GM23338 (cell line): Measurements from ENCODE around the gene IFT88. TPM values are rescaled to one million over a fixed set of nuclear protein-coding genes. Genes with fewer than 3 reads are reported as not detected.

ENCODE experiments used
- ATAC-seq: fragments of 200-7000 bp; cut with Tn5 transposase; 3 replicates; pipeline ENCODE4 v1.9.1; 2020
- DNase-seq: peaks from one replicate; pipeline ENCODE4 v3.0.0-alpha.2; 2015; ENCODE audit warnings: low spot score
- H2AFZ ChIP-seq: fragments of 200-600 bp; sonication (generic); 2 replicates; pipeline ENCODE4 v1.8.0; 2016; ENCODE audit warnings: antibody characterized with exemption, mild to moderate bottlenecking, moderate library complexity
- H3F3A ChIP-seq: fragments of 200-600 bp; sonication (generic); replicated peaks from 2 replicates; pipeline ENCODE4 v1.8.0; 2017; ENCODE audit warnings: antibody characterized with exemption, mixed run types, low read depth
- H3K27ac ChIP-seq: fragments of 200-600 bp; sonication (generic); 2 replicates; pipeline ENCODE4 v1.6.1; 2016; ENCODE audit warnings: low read depth
- H3K27me3 ChIP-seq: fragments of 200-600 bp; sonication (generic); 2 replicates; pipeline ENCODE4 v1.8.0; 2016; ENCODE audit warnings: mild to moderate bottlenecking, mixed run types, moderate library complexity; ENCODE audit not compliant: insufficient read depth
- H3K36me3 ChIP-seq: fragments of 200-600 bp; sonication (generic); 2 replicates; pipeline ENCODE4 v1.8.0; 2016; ENCODE audit warnings: mild to moderate bottlenecking; ENCODE audit not compliant: insufficient read depth
- H3K4me1 ChIP-seq: fragments of 200-600 bp; sonication (generic); 2 replicates; pipeline ENCODE4 v1.8.0; 2016; ENCODE audit warnings: mild to moderate bottlenecking, moderate library complexity; ENCODE audit not compliant: insufficient read depth
- H3K4me2 ChIP-seq: fragments of 200-600 bp; sonication (generic); 2 replicates; pipeline ENCODE4 v1.7.1; 2017; ENCODE audit warnings: mixed run types
- H3K4me3 ChIP-seq: fragments of 200-600 bp; sonication (generic); 2 replicates; pipeline ENCODE4 v1.6.1; 2016; ENCODE audit warnings: mixed run types
- H3K79me2 ChIP-seq: fragments of 200-600 bp; sonication (generic); replicated peaks from 2 replicates; pipeline ENCODE4 v1.8.0; 2017; ENCODE audit warnings: mild to moderate bottlenecking; ENCODE audit not compliant: insufficient read depth
- H3K9me2 ChIP-seq: fragments of 200-600 bp; sonication (generic); 2 replicates; pipeline ENCODE4 v1.8.0; 2017; ENCODE audit not compliant: insufficient read depth
- H4K20me1 ChIP-seq: fragments of 200-600 bp; sonication (generic); replicated peaks from 2 replicates; pipeline ENCODE4 v1.8.0; 2017; ENCODE audit warnings: mild to moderate bottlenecking; ENCODE audit not compliant: insufficient read depth
- H3K27ac Mint-ChIP-seq: 2 replicates; pipeline ENCODE4 v1.8.0; 2020; ENCODE audit warnings: inconsistent platforms, mild to moderate bottlenecking, moderate library complexity, mixed read lengths
- H3K27me3 Mint-ChIP-seq: 3 replicates; pipeline ENCODE4 v1.8.0; 2022; ENCODE audit warnings: low read depth, mild to moderate bottlenecking, moderate library complexity, mixed read lengths, inconsistent platforms; ENCODE audit not compliant: insufficient read depth, poor library complexity
- H3K36me3 Mint-ChIP-seq: 3 replicates; pipeline ENCODE4 v1.8.0; 2021; ENCODE audit warnings: low read depth, mild to moderate bottlenecking, inconsistent platforms, moderate library complexity, mixed read lengths
- H3K4me1 Mint-ChIP-seq: 3 replicates; pipeline ENCODE4 v1.8.0; 2020; ENCODE audit warnings: mild to moderate bottlenecking, inconsistent platforms, mixed read lengths
- H3K4me3 Mint-ChIP-seq: 3 replicates; pipeline ENCODE4 v1.8.0; 2021; ENCODE audit warnings: moderate library complexity, mild to moderate bottlenecking, inconsistent platforms, mixed read lengths
- H3K9me3 Mint-ChIP-seq: 3 replicates; pipeline ENCODE4 v1.8.0; 2020; ENCODE audit warnings: moderate library complexity, mild to moderate bottlenecking, inconsistent platforms, mixed read lengths
- CTCF ChIP-seq, 2 experiments: fragments of 200-600 bp in 1 of 2; sonication (generic) in 1 of 2; conservative IDR thresholded peaks; 2 replicates each; pipeline versions ENCODE4 v1.5.1 to v1.6.1; 2016 to 2017; ENCODE audit warnings: antibody characterized with exemption in 2 of 2, low read depth in 2 of 2, mild to moderate bottlenecking in 2 of 2, moderate library complexity in 1 of 2
- EZH2phosphoT487 ChIP-seq: fragments of 200-600 bp; sonication (generic); IDR thresholded peaks from one replicate; pipeline ENCODE4 v1.8.1; 2018; ENCODE audit warnings: antibody characterized with exemption; ENCODE audit not compliant: unreplicated experiment
- NANOG ChIP-seq: IDR thresholded peaks from 2 replicates; pipeline ENCODE4 v1.6.1; 2016; ENCODE audit warnings: antibody characterized with exemption, borderline replicate concordance
- POLR2AphosphoS5 ChIP-seq: IDR thresholded peaks from 2 replicates; pipeline ENCODE4 v1.6.1; 2016; ENCODE audit warnings: antibody characterized with exemption, low read depth
- REST ChIP-seq: IDR thresholded peaks from one replicate; pipeline ENCODE4 v1.6.1; 2018; ENCODE audit warnings: antibody characterized with exemption; ENCODE audit not compliant: unreplicated experiment
- ZNF331 ChIP-seq: fragments of 250-450 bp; sonication (Bioruptor Pico); IDR thresholded peaks from 2 replicates; pipeline ENCODE4 v1.5.0; 2020; ENCODE audit warnings: low read depth, mild to moderate bottlenecking, moderate library complexity
- ZNF462 ChIP-seq: fragments of 250-450 bp; sonication (Bioruptor Pico); IDR thresholded peaks from 2 replicates; pipeline ENCODE4 v1.5.0; 2020; ENCODE audit warnings: mild to moderate bottlenecking, moderate library complexity
- polyA plus RNA-seq: library from polyadenylated mRNA; unstranded; fragments of >200 nt; fragmentation: Nextera tagmentation; extraction: Ambion mirVana; gene quantifications from 2 replicates; pipeline ENCODE4 v1.2.1, GENCODE V29; 2016
- total RNA-seq: library from RNA; depleted of rRNA; stranded (reverse); fragments of >200 nt; shearing (Covaris generic); gene quantifications from 2 replicates; pipeline ENCODE4 v1.2.3, GENCODE V29; 2014

Gene IFT88
- total and polyA plus RNA-seq, 2 experiments from 2014 or later, result 8.2 to 8.7 TPM

GRCh38 chr13:20546556-20546955 lies 20.4 kb upstream of the IFT88 start:
- no peak for DNase-seq
- TF ChIP-seq EZH2phosphoT487 (no peak), ZNF462 (CRISPR knock-in tag) (no peak), REST (no peak), POLR2AphosphoS5 (no peak), ZNF331 (CRISPR knock-in tag) (no peak), NANOG (no peak), CTCF (conservative IDR thresholded peaks at IDR 0.05; ENCODE audit: low read depth in 2 of 2) (no peak)
- Mint-ChIP-seq H3K4me1 (peaks cover 3% of the 10 kb centered on the region; the same call in 2 of the 3 replicates), H3K27me3 (peaks cover 6% of the 10 kb centered on the region), H3K36me3 (no peaks in the 10 kb centered on the region), H3K9me3 (no peaks in the 10 kb centered on the region), H3K4me3 (no peak overlapping the region), H3K27ac (no peak overlapping the region)
- H3K9me2 ChIP-seq, result no peaks in the 10 kb centered on the region
- H3K4me1 ChIP-seq, result no peaks in the 10 kb centered on the region
- H3K79me2 ChIP-seq, result no peaks in the 10 kb centered on the region
- H3F3A ChIP-seq, result no peaks in the 10 kb centered on the region
- ATAC-seq, result no peak
- no peaks in the 10 kb centered on the region for H3K27me3 ChIP-seq
- H3K27ac ChIP-seq, result no peak overlapping the region
- no peak overlapping the region for H3K4me3 ChIP-seq
- no peaks in the 10 kb centered on the region for H3K36me3 ChIP-seq
- no peak overlapping the region for H2AFZ ChIP-seq
- no peaks in the 10 kb centered on the region for H4K20me1 ChIP-seq
- H3K4me2 ChIP-seq, result no peak overlapping the region
